ENCODE data around the gene TSPEAR.

Gene TSPEAR

DNA sequence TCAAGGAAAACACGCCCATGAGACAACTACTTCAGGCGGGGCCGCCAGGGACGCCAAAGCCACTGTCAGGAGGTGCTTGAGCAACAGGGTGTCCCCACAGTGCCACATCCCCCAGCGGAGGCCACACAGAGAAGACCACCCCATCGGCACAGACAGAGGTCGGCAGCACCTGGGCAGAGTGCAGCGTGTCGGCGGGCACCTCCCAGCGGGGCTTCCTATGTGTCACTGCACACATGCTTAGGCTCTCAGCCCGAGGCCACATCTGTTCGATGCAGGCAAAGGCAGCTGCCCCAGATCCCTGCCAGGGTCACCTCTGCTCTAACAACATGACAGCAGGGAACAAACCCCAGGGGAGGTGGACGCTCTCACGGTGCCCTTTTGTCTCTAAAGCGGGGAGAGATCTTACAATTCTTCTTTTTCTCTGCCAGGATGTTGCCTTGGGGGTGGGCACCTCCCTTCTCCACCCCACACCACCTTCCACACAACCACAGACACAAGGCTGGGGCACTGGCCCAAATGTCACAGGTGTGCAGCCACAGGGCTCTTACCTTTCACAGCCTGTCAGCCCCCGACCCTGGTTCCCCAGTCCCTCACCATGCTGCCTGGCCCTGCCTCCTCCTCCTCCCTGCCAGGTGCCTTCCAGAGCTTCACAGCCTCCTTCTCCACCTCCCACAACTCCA is 95.3 kb downstream of the TSPEAR start:
- in situ Hi-C loops (cut with MboI; ENCODE audit: low sequenced_read_pairs, unreplicated experiment): no loop called here
- TF ChIP-seq, protein P1, sequence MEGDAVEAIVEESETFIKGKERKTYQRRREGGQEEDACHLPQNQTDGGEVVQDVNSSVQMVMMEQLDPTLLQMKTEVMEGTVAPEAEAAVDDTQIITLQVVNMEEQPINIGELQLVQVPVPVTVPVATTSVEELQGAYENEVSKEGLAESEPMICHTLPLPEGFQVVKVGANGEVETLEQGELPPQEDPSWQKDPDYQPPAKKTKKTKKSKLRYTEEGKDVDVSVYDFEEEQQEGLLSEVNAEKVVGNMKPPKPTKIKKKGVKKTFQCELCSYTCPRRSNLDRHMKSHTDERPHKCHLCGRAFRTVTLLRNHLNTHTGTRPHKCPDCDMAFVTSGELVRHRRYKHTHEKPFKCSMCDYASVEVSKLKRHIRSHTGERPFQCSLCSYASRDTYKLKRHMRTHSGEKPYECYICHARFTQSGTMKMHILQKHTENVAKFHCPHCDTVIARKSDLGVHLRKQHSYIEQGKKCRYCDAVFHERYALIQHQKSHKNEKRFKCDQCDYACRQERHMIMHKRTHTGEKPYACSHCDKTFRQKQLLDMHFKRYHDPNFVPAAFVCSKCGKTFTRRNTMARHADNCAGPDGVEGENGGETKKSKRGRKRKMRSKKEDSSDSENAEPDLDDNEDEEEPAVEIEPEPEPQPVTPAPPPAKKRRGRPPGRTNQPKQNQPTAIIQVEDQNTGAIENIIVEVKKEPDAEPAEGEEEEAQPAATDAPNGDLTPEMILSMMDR (IDR thresholded peaks at IDR 0.05; ENCODE audit: borderline replicate concordance, control extremely low read depth, extremely low read depth, insufficient read depth, missing control alignments): no peak
- no peak for DNase-seq (ENCODE audit: low spot score)

DNA sequence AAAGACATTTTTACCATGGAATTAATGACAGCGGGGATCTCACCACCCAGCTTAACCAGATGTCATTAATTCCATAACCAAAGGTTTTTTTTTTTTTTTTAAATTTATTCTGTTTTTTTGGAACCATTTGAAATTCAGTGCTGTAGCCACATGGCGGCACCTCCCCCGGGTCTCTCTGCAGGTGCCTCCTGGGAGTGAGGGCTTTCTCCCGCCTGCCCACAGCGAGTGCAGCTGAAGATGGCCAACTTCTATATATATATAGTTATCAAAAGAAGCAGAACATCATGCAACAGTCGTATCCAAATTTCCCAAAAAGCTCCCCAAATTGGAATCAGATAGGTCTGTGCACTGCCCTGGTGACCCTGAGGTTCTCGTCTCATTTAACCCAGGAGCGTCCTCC is 95.9 kb downstream of the TSPEAR start:
- in situ Hi-C loops (cut with MboI; ENCODE audit: low sequenced_read_pairs, unreplicated experiment): no loop called here
- TF ChIP-seq, protein P1 (IDR thresholded peaks at IDR 0.05; ENCODE audit: borderline replicate concordance, control extremely low read depth, extremely low read depth, insufficient read depth, missing control alignments): no peak
- no peak for DNase-seq (ENCODE audit: low spot score)

DNA sequence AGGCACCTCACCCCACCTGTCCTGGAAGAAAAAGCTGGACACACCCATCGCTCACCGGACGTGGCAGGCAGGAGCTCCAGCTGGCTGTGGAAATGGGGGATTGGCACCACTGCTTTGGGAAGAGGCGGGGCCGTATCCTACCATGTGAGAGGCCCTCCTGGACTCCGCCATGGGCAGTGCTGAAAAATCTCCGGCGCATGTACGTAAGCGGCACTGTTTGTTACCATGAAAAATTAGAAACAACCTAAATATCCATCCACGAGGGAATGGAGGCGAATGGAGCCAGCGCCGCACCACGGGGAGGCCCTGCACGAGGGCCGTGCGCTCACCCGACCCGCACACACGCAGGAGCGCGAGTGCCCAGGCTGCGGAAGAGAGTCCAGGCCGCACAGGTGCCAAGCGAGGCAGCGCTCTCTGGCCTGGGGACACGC is 96.4 kb downstream of the TSPEAR start:
- in situ Hi-C loops (cut with MboI; ENCODE audit: low sequenced_read_pairs, unreplicated experiment): no loop called here
- DNase-seq (ENCODE audit: low spot score): no peak
- TF ChIP-seq, protein P1 (IDR thresholded peaks at IDR 0.05; ENCODE audit: borderline replicate concordance, control extremely low read depth, extremely low read depth, insufficient read depth, missing control alignments): no peak

DNA sequence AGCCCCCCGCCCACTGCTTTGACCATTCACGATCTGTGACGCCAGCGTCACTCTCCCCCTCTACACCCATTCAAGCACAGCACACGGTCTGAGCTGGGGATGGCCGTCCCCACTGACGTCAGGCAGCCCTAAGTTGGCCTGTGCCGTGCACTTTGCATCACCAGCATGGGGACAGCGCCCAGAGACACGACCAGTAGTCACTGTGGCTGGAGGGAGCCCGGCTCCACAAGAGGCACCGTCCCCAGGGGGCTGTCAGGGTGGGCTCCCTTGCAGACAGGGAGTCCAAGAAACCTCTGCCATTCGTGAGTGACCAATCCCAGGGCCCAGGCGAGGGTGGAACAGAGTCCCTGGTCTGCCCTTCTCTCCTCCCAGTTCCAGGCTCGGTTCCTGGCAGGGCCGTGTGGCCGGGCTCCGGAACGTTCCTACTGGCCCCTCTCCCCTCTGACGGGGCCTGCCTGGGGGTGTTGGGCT is 97.2 kb downstream of the TSPEAR start:
- TF ChIP-seq, protein P1 (IDR thresholded peaks at IDR 0.05; ENCODE audit: borderline replicate concordance, control extremely low read depth, extremely low read depth, insufficient read depth, missing control alignments): no peak
- DNase-seq (ENCODE audit: low spot score): no peak
- in situ Hi-C loops (cut with MboI; ENCODE audit: low sequenced_read_pairs, unreplicated experiment): no loop called here

DNA sequence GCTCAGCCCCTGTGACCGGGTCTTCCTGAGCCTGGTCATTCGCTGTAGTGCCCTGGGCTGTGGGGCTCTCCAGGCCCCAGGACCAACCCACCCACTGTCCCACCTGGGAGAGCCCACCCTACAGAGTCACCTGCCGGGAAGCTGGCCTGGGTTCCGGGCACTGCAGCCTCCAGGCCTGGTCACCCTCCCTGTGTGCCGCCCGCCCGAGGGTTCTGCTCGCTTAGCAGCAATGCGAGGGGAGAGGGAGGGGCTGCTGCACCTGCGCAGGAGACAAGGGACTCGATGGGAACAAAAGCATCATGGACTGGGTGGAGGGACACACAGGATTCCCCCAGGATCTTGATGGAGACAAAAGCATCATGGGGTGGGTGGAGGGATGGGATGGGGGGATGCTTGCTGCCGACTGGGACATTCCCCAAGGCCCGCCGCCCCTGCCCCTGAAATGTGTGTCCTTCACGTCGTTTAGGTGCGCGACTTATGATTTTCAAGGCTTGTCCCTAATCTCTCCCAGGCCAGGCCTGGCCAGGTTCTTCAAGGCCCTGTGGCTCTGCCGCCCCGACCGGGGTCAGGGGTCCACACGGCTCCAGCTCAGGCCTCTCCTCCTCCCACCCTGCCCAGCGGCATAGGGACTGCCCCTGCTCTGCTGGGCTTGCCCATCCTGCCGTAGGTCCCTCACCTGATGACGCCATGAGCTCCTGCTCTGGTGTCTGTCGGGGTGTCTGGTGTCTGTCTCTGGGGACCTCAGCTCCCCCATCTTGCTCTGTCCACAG is 97.8 kb downstream of the TSPEAR start:
- DNase-seq (ENCODE audit: low spot score): no peak
- in situ Hi-C loops (cut with MboI; ENCODE audit: low sequenced_read_pairs, unreplicated experiment): no loop called here
- TF ChIP-seq, protein P1 (IDR thresholded peaks at IDR 0.05; ENCODE audit: borderline replicate concordance, control extremely low read depth, extremely low read depth, insufficient read depth, missing control alignments): no peak

DNA sequence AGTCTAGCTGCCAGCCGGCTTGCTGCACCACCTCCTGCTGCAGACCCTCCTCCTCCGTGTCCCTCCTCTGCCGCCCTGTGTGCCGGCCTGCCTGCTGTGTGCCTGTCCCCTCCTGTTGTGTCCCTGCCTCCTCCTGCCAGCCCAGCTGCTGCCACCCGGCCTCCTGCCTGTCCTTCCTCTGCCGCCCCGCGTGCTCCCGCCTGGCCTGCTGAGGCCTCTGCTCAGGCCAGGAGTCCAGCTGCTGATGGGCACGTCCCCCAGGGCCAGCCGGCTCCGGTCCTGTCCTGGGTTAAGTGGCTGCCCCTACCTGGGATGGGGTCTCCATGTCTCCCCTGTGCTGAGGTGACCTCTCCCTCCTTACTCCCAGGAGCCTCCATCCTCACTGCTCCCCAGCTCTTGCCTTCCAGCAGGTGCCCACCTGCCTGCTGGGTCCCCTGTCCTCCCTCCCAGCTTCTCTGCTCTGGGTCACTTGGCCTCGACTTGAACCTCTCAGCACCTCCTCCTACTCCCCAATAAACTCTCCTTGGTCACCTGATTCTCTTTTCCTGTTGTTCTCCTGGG is 98.6 kb downstream of the TSPEAR start:
- TF ChIP-seq, protein P1 (IDR thresholded peaks at IDR 0.05; ENCODE audit: borderline replicate concordance, control extremely low read depth, extremely low read depth, insufficient read depth, missing control alignments): no peak
- DNase-seq (ENCODE audit: low spot score): no peak
- in situ Hi-C loops (cut with MboI; ENCODE audit: low sequenced_read_pairs, unreplicated experiment): no loop called here

Measured in GM13976 (cell line).